22Rv1 (cell line): ENCODE data around the gene GTF2A1.

ENCODE experiments used
- CTCF ChIP-seq: fragments of 450-650 bp; IDR thresholded peaks from 2 replicates; pipeline ENCODE4 v1.5.1; 2017; ENCODE audit warnings: mild to moderate bottlenecking
- ZFX ChIP-seq: fragments of 450-650 bp; IDR thresholded peaks from 2 replicates; pipeline ENCODE4 v1.6.1; 2017; ENCODE audit warnings: antibody characterized with exemption, borderline replicate concordance

- TF ChIP-seq CTCF (no peak), ZFX (no peak)
Measured at GRCh38 chr14:81219210-81219758, 1.5 kb downstream of the GTF2A1 start.
